CD14-positive monocyte (primary cell): Measurements from ENCODE around the gene CCL15. TPM values are rescaled to one million over a fixed set of nuclear protein-coding genes. Genes with fewer than 3 reads are reported as not detected.

ENCODE experiments used
- DNase-seq, 3 donors: peaks; one replicate each; pipeline ENCODE4 v3.0.0-alpha.2; 2011 to 2022
- H2AFZ ChIP-seq: 2 replicates; pipeline ENCODE4 v1.6.0; 2012; ENCODE audit warnings: mild to moderate bottlenecking, low read depth, low read length, inconsistent platforms; ENCODE audit not compliant: insufficient read depth, poor library complexity, severe bottlenecking
- H3K27ac ChIP-seq, 2 donors: 1 replicate in 1 of 2; 2 replicates in 1 of 2; pipeline ENCODE4 v1.5.1; 2012 to 2013; ENCODE audit warnings: low read length in 2 of 2, control low read depth in 1 of 2, inconsistent platforms in 1 of 2, low read depth in 1 of 2, mild to moderate bottlenecking in 1 of 2
- H3K27me3 ChIP-seq, 2 donors: one replicate each; pipeline versions ENCODE4 v1.6.0 to v1.6.1; 2011 to 2013; ENCODE audit warnings: low read length in 2 of 2; ENCODE audit not compliant: control insufficient read depth in 2 of 2, insufficient read depth in 2 of 2
- H3K36me3 ChIP-seq, 2 donors: replicated peaks in 1 of 2; 1 replicate in 1 of 2; 2 replicates in 1 of 2; pipeline versions ENCODE4 v1.5.1 to v1.6.1; 2012 to 2013; ENCODE audit warnings: low read length in 2 of 2, control low read depth in 1 of 2, inconsistent platforms in 1 of 2, mild to moderate bottlenecking in 1 of 2; ENCODE audit not compliant: insufficient read depth in 2 of 2, control insufficient read depth in 1 of 2
- H3K4me1 ChIP-seq, 2 donors: 1 replicate in 1 of 2; 2 replicates in 1 of 2; pipeline versions ENCODE4 v1.5.1 to v1.6.1; 2012 to 2013; ENCODE audit warnings: low read length in 2 of 2, control low read depth in 1 of 2, inconsistent platforms in 1 of 2, mild to moderate bottlenecking in 1 of 2, moderate library complexity in 1 of 2; ENCODE audit not compliant: insufficient read depth in 2 of 2, control insufficient read depth in 1 of 2
- H3K4me2 ChIP-seq: replicated peaks from 2 replicates; pipeline ENCODE3; 2012; ENCODE audit warnings: low read length, moderate library complexity, mild to moderate bottlenecking; ENCODE audit not compliant: poor library complexity, severe bottlenecking; ENCODE audit errors: extremely low read depth
- H3K4me3 ChIP-seq, 3 experiments: fragments of 200-600 bp in 1 of 3; sonication (generic) in 1 of 3; replicated peaks in 1 of 3; 1 replicate in 2 of 3; 2 replicates in 1 of 3; pipeline ENCODE4 v1.5.1; 2011 to 2013; ENCODE audit warnings: low read length in 3 of 3, mild to moderate bottlenecking in 3 of 3, control low read depth in 2 of 3, low read depth in 2 of 3, inconsistent platforms in 1 of 3, moderate library complexity in 1 of 3
- H3K79me2 ChIP-seq: 2 replicates; pipeline ENCODE4 v1.6.0; 2012; ENCODE audit warnings: mild to moderate bottlenecking, control low read depth, inconsistent platforms, low read length, moderate library complexity; ENCODE audit not compliant: insufficient read depth
- H3K9ac ChIP-seq: 2 replicates; pipeline ENCODE4 v1.6.0; 2017; ENCODE audit warnings: low read length, mild to moderate bottlenecking; ENCODE audit not compliant: insufficient read depth, poor library complexity, severe bottlenecking
- H3K9me3 ChIP-seq, 2 donors: replicated peaks in 1 of 2; 1 replicate in 1 of 2; 2 replicates in 1 of 2; pipeline versions ENCODE4 v1.5.1 to v1.6.1; 2012 to 2013; ENCODE audit warnings: low read length in 2 of 2, control low read depth in 1 of 2; ENCODE audit not compliant: control insufficient read depth in 1 of 2, insufficient read depth in 1 of 2
- H4K20me1 ChIP-seq: 2 replicates; pipeline ENCODE4 v1.6.0; 2012; ENCODE audit warnings: mild to moderate bottlenecking, low read length, control low read depth, moderate library complexity; ENCODE audit not compliant: insufficient read depth
- H3K27ac Mint-ChIP-seq, 7 donors: one replicate each; pipeline ENCODE4 v1.8.0; 2020; ENCODE audit warnings: mild to moderate bottlenecking in 7 of 7, mixed read lengths in 7 of 7, moderate library complexity in 6 of 7, inconsistent platforms in 2 of 7
- H3K27me3 Mint-ChIP-seq, 3 donors: one replicate each; pipeline ENCODE4 v1.8.0; 2021 to 2022; ENCODE audit warnings: low read depth in 3 of 3, mild to moderate bottlenecking in 3 of 3, mixed read lengths in 3 of 3, moderate library complexity in 3 of 3, inconsistent platforms in 1 of 3
- H3K36me3 Mint-ChIP-seq, 2 donors: one replicate each; pipeline ENCODE4 v1.8.0; 2020; ENCODE audit warnings: mixed read lengths in 2 of 2, inconsistent platforms in 1 of 2, mild to moderate bottlenecking in 1 of 2
- H3K4me1 Mint-ChIP-seq: one replicate; pipeline ENCODE4 v1.8.0; 2020; ENCODE audit warnings: mild to moderate bottlenecking, mixed read lengths
- H3K4me3 Mint-ChIP-seq, 2 donors: one replicate each; pipeline ENCODE4 v1.8.0; 2020; ENCODE audit warnings: mild to moderate bottlenecking in 2 of 2, mixed read lengths in 2 of 2, moderate library complexity in 1 of 2
- H3K9me3 Mint-ChIP-seq, 7 donors: one replicate each; pipeline ENCODE4 v1.8.0; 2020 to 2022; ENCODE audit warnings: mixed read lengths in 7 of 7, mild to moderate bottlenecking in 6 of 7, moderate library complexity in 6 of 7, inconsistent platforms in 2 of 7
- WGBS: methylation state at CpG from one replicate; pipeline ENCODE4 v1.1.5; 2013; ENCODE audit warnings: missing lambda C conversion rate; ENCODE audit not compliant: insufficient coverage; 5-methylcytosine and 5-hydroxymethylcytosine counted together
- intact Hi-C, 2 donors: fragments of 100-400 bp; cut with micrococcal nuclease; formaldehyde crosslinking; loops; one replicate each; pipeline versions ENCODE4 v1.15.0 to v1.15.1; 2023
- polyA plus RNA-seq, 3 donors: library from polyadenylated mRNA; depleted of rRNA in 1 of 3; unstranded in 2 of 3; stranded (reverse) in 1 of 3; fragments of 300-500 nt in 2 of 3; fragments of >200 nt in 1 of 3; fragmentation: Illumina TruSeq in 2 of 3; gene quantifications; 1 replicate in 2 of 3; 2 replicates in 1 of 3; pipeline ENCODE4 v1.2.3, GENCODE V29; 2012 to 2021
- TF ChIP-seq, protein P1 (sequence below): fragments of 200-600 bp; IDR thresholded peaks from one replicate; pipeline ENCODE4 v1.8.0; 2022; ENCODE audit warnings: antibody characterized with exemption, mild to moderate bottlenecking

The CCL15 gene
- polyA plus RNA-seq, 3 donors: not detected

DNA sequence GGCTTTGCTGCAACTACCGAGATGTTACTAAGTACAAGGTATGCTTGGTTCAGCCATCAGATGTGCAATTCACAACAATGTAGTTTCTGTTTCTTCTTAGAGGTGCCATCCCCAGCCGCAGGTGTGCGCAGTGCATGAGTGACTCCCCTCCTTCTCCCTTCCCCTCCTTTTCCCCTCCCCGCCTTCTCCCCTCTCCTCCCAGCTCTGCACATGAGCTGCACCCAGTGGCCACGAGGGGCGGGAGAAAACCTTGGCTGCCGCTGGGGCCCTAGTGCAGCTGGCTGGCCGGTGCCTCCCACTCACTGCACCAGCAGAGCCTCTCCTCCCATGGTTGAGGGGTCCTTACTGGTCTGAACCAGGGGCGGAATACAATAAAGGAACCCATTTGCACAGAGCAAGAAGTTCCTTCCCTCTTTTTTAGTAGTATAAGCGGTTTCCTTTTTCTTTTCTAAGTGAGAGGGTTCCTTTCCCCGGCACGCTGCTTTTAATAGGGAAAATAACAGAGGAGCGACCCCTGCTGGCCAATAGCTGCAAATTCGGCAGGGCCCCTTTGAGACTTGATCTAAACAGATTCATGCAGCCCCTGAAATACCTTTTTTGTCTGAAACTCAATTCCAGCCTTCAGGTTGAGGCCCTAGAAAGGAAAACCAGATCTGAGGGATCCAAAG lies 7.8 kb upstream of the CCL15 start:
- Mint-ChIP-seq H3K27me3 (no peaks in the 10 kb centered on the region), H3K4me1 (peaks cover 9% of the 10 kb centered on the region), H3K4me3 (no peak overlapping the region), H3K36me3 (peaks cover 8 to 18% of the 10 kb centered on the region in 2 donors), H3K27ac (no peak overlapping the region), H3K9me3 (peaks cover 14 to 45% (median 24%) of the 10 kb centered on the region in 7 donors)
- no peaks in the 10 kb centered on the region for H3K4me1 ChIP-seq
- WGBS: 92% methylated on average over 8 of the region's 14 CpGs
- H3K27ac ChIP-seq: no peak overlapping the region
- peaks cover 0 to 36% of the 10 kb centered on the region in 2 donors for H3K9me3 ChIP-seq
- no peaks in the 10 kb centered on the region for H3K36me3 ChIP-seq
- H4K20me1 ChIP-seq: no peaks in the 10 kb centered on the region
- no peak overlapping the region for H3K4me2 ChIP-seq
- no peak overlapping the region for H3K9ac ChIP-seq
- intact Hi-C loops: no loop called here
- no peaks in the 10 kb centered on the region for H3K79me2 ChIP-seq
- H3K4me3 ChIP-seq: no peak overlapping the region
- TF ChIP-seq, protein P1, sequence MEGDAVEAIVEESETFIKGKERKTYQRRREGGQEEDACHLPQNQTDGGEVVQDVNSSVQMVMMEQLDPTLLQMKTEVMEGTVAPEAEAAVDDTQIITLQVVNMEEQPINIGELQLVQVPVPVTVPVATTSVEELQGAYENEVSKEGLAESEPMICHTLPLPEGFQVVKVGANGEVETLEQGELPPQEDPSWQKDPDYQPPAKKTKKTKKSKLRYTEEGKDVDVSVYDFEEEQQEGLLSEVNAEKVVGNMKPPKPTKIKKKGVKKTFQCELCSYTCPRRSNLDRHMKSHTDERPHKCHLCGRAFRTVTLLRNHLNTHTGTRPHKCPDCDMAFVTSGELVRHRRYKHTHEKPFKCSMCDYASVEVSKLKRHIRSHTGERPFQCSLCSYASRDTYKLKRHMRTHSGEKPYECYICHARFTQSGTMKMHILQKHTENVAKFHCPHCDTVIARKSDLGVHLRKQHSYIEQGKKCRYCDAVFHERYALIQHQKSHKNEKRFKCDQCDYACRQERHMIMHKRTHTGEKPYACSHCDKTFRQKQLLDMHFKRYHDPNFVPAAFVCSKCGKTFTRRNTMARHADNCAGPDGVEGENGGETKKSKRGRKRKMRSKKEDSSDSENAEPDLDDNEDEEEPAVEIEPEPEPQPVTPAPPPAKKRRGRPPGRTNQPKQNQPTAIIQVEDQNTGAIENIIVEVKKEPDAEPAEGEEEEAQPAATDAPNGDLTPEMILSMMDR: peak; percentile 13
- no peak for DNase-seq
- no peak overlapping the region for H2AFZ ChIP-seq
- no peaks in the 10 kb centered on the region for H3K27me3 ChIP-seq

DNA sequence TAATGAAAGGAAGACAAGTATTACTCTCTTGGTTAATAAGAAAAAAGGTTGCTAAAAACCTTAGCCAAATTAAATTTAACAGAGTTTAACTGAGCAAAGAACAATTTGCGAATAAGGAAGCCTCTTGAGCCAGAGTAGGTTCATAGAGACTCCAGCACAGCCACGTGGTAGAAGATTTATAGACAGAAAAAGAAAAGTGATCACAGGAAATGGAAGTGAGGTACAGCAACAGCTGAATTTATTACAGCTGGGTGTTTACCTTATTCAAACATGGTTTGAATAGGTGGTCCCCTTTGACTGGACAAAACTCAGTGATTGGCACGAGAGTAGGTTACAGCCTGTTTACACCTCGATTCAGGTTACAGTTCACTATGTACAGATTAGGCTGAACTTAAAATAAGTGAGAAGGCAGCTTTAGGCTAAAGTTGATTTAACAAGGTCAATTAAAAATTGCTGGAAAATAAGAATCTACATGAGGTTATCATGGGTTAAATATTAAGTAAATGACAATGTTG lies 3.3 kb upstream of the CCL15 start:
- H4K20me1 ChIP-seq: no peaks in the 10 kb centered on the region
- WGBS: 14% methylated on average over 2 of the region's 4 CpGs
- intact Hi-C loops: no loop called here
- no peaks in the 10 kb centered on the region for H3K4me1 ChIP-seq
- no peaks in the 10 kb centered on the region for H3K27me3 ChIP-seq
- Mint-ChIP-seq H3K27ac (no peak overlapping the region), H3K36me3 (no peaks in the 10 kb centered on the region), H3K9me3 (peaks cover 4 to 15% (median 10%) of the 10 kb centered on the region in 7 donors), H3K27me3 (peaks cover 0 to 3% (median 0%) of the 10 kb centered on the region in 3 donors), H3K4me1 (peaks cover 5% of the 10 kb centered on the region), H3K4me3 (no peak overlapping the region)
- H3K9ac ChIP-seq: no peak overlapping the region
- H3K27ac ChIP-seq: no peak overlapping the region
- no peaks in the 10 kb centered on the region for H3K79me2 ChIP-seq
- H3K4me2 ChIP-seq: no peak overlapping the region
- no peak overlapping the region for H3K4me3 ChIP-seq
- no peak for DNase-seq
- no peak overlapping the region for H2AFZ ChIP-seq
- TF ChIP-seq, protein P1: no peak
- no peaks in the 10 kb centered on the region for H3K36me3 ChIP-seq
- peaks cover 0 to 19% of the 10 kb centered on the region in 2 donors for H3K9me3 ChIP-seq
